ENCODE data around the gene SLC17A5.
"Not testable (repeated sequence)": the region's sequence is repeated elsewhere in the genome, so short reads cannot be mapped to it uniquely, and the experiment has no call there.

Gene SLC17A5

DNA sequence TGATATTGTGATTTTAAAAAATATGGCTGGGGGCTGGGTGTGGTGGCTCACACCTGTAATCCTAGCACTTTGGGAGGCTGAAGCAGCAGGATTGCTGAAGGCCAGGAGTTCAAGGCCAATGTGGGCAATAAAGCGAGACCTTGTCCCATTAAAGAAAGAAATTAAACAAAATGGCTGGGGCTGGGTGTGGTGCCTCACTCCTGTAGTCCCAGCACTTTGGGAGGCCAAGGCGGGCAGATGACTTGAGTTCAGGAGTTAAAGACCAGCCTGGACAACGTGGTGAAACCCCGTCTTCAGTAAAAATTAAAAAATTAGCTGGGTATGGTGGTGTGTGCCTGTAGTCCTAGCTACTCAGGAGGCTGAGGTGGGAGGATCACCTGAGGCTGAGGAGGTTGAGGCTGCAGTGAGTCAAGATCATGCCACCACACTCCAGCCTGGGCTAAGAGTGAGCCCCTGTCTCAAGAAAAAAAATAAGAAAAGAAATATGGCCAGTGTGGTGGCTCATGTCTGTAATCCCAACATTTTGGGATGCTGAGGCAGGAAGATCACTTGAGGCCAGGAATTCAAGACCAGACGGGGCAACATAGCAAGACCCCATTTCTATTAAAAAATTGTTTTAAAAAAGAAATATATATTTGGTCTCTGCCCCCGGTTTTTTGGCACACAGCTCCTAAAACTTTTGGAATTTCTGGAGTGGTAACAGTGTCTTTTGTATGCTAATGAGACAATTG lies 39.8 kb downstream of the SLC17A5 start:
- DNase-seq, result no peak

DNA sequence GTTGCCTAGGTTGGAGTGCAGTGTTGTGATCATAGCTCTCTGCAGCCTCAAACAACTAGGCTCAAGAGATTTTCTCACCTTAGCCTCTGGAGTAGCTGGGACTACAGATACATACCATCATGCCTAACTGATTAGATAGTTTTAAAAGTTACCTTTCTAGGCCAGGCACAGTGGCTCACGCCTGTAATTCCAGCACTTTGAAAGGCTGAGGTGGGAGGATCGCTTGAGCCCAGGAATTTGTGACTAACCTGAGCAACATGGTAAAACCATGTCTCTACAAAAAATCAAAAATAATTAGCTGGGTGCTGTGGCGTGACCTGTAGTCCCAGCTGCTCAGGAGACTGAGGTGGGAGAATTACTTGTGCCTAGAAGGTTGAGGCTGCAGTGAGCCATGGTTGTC lies 41.2 kb downstream of the SLC17A5 start:
- DNase-seq, result no peak

GRCh38 chr6:73610444-73611275 lies 43.1 kb downstream of the SLC17A5 start:
- no peak for DNase-seq

GRCh38 chr6:73608761-73609160 lies 45.0 kb downstream of the SLC17A5 start:
- no peak for DNase-seq

GRCh38 chr6:73606428-73606827 lies 47.4 kb downstream of the SLC17A5 start:
- DNase-seq, result no peak

DNA sequence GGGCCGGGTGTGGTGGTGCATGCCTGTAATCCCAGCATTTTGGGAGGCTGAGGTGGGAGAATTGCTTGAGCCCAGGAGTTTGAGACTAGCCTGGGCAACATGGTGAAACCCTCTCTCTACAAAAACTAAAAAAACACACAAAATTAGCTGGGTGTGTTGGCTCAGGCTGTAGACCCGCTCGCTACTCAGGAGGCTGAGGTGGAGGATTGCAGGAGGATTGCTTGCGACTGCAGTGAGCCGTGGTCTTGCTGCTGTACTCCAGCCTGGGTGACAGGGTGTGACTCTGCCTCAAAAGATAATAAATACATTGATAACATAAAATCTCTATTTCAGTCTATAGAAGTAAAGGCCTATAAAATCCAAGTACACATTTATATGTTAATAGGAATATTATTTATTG lies 49.3 kb downstream of the SLC17A5 start:
- DNase-seq, result no peak

DNA sequence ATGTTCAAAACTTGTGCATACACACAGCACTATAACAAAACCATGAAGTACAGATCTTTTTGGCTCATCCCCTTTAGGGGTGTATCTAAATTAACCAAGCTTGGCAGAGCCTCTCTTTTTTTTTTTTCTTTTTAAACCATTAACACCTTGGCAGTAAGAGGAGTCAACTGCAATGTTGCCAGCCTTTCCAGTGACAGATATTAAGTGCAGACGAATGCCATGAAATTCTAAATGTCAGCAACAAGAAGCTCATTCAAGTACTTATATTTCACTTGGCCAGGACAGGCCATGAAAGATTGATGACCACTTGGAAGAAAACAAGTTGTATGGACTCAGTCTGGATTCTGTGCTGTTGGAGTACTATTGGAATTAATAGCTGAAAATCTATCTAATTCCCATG lies 49.8 kb downstream of the SLC17A5 start:
- DNase-seq, result no peak

DNA sequence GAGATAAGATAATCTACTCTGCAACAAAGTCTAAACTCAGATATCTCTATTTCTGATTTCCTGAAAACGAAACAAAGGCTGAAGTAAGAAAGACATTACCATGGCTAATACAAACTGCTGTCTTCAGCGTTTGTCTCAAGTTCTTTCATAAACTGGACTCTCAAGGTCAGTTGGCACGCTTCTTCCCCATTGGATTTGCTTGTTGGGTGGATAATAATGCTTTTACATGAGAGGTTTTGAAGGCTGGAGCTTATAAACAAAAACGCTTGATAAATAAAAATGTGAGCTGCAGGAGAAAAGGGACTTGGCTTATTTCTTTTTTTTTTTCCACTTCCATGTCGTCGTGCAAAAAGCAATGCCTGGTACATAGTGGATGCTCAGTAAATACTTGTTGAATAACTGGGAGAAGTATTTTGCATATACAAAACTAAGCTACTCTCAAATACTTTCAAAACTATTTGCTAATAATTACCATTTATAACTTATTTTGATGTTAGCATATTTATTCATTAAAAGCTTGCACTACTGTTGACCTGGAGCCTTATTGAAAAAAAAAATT lies 67.3 kb downstream of the SLC17A5 start:
- no peak for DNase-seq

- DNase-seq, result peak; percentile 22
Measured at GRCh38 chr6:73585566-73586415, 68.0 kb downstream of the SLC17A5 start.

DNA sequence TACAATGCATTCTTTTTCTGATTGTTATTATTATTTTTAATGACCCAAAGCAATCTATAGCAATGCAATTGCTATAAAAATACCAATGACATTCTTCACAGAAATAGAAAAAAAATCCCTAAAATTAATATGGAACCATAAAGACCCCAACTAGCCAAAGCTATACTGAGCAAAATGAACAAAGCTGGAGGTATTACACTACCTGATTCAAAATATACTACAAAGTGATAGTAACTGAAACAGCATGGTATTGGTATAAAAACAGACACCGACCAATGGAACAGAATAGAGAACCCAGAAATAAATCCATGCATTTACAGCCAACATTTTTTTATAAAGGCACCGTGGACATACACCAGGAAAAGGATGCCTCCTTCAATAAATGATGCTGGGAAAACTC lies 72.5 kb downstream of the SLC17A5 start:
- no peak for DNase-seq

DNA sequence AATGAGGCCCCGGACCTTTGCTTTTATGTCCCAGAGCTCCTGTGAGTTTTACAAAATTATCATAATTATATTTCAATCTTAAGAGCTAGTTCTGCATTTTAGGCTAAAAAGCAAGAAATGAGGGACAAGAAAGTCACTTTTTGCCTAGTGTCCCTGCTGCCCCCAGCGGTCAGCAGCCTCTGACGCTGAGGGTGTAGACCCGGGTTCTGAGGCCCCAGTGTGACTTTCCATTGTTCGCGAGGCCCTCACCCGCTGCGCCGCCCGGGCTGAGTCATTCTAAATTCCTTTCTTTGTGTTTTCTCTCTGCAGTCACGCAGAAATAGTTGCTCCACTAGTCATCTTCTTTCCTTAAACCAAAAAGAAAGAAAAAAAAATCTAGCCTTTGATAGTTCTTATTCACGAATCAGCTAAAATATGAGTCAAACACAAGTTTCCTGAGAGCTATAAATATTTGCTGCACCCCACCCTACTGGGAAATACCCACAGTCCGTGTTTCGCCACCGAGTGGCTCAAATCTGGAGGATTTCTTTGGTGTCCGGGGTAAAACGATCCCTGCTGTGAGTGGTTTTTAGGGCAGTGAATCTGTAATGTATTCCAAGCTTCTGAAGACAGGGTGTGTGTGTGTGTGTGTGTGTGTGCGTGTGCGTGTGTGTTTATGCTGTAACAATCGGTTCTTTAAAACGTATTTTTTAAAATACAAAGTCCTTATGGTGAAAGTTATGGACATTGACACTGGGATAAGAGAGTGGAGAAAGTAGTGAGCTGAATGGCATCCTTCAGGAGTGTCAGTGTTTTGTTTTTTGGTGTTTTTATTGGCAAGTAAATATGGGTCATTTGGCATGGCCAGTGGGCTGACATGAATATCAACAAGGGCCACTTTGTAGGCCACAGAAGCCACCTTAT lies 73.3 kb downstream of the SLC17A5 start:
- peak; percentile 80 for DNase-seq

DNA sequence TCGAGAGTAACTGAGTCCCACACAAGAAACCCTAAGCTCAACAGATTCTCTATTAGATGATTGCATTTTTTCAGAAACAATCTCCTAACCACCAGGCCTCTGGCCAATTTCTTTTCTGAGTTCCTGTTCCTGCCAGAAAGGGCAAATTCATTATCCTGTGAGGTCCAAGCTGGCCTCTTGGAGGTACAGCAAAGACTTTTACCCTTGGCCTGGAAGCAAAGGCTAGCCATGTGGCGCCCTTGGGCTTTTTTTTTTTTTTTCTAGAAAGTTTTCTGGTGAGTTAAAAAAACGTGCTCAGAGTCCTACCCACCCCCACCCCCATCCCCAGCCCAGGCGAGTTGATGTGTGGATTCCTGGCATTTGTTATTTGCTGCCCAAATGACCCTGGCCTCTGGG lies 73.9 kb downstream of the SLC17A5 start:
- DNase-seq, result no peak

- DNase-seq, result no peak
Measured at GRCh38 chr6:73579389-73579788, 74.4 kb downstream of the SLC17A5 start.

DNA sequence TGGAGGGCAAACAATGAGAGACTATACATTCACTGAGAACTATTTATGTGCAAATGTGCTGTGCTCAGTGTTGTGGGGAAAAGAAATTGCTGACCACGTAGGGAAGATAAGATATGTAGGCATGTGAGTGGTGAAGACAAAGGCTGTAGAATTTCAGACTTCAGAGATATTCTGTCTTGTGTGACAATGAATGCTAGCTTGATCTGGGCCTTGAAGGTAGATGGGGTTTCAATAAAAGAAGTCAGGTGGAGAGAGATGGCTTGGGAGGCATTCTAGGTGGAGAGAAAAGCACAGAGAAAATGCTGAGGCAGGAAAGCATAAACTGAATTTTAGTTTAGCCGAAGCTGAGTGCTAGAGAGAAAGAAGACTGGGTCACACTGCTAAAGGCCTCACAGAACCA lies 76.1 kb downstream of the SLC17A5 start:
- no peak for DNase-seq

DNA sequence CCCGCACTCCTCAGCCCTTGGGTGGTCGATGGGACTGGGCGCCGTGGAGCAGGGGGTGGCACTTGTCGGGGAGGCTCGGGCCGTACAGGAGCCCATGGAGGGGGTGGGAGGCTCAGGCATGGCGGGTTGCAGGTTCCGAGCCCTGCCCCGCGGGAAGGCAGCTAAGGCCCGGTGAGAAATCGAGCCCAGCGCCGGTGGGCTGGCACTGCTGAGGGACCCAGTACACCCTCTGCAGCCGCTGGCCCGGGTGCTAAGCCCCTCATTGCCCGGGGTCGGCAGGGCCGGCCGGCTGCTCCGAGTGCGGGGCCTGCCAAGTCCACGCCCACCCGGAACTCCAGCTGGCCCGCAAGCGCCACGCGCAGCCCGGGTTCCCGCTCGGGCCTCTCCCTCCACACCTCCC lies 81.3 kb downstream of the SLC17A5 start:
- not testable (repeated sequence) for DNase-seq

GRCh38 chr6:73571218-73572181 lies 82.3 kb downstream of the SLC17A5 start:
- DNase-seq, result not testable (repeated sequence)

DNA sequence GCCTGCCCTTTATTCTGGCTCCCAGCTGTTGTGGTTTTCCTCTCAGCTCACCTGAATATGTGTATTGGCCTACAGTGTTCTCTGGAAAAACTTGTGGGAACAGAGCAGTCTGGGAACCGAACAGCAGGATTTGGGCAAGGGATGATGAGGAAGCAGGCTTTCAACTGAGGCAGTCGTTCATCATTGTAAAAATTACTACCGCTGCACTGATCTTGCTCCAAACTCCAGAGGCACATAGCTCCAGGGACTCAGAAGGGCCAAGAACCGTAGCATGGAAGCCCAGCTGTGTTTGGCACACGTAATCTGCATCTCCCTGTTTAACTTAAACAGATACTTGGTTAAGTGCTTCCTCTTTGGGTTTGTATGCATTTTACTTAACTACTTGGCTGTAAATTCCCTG lies 84.7 kb downstream of the SLC17A5 start:
- no peak for DNase-seq

- DNase-seq, result no peak
Measured at GRCh38 chr6:73566954-73567591, 86.7 kb downstream of the SLC17A5 start.

- DNase-seq, result not testable (repeated sequence)
Measured at GRCh38 chr6:73566486-73566871, 87.3 kb downstream of the SLC17A5 start.

Measured in activated naive CD4-positive, alpha-beta T cell treated with anti-CD3 and anti-CD28 coated beads, Interleukin-2, amount 50 U/mL, for 16 hours (primary cell).